H1 (cell line): ENCODE data around the gene RAB21. TPM values are rescaled to one million over a fixed set of nuclear protein-coding genes. Genes with fewer than 3 reads are reported as not detected.

Experiments
- CTCF ChIA-PET: fragments of 300-600 bp; sonication (Branson Sonifier 250); formaldehyde crosslinking; loops from one replicate; lab custom pipeline; 2021; ENCODE audit not compliant: partially characterized antibody; lab: Charles Lee
- POLR2A ChIA-PET: fragments of 300-600 bp; sonication (Branson Sonifier 250); formaldehyde crosslinking; loops from one replicate; lab custom pipeline; 2021; ENCODE audit warnings: inconsistent platforms; ENCODE audit not compliant: partially characterized antibody; lab: Charles Lee
- DNase-seq, 2 experiments: peaks; one replicate each; pipeline versions ENCODE4 v3.0.0 to v3.0.0-alpha.2; 2010 to 2022; ENCODE audit warnings: low spot score in 2 of 2, low read depth in 1 of 2, mixed read lengths in 1 of 2
- FAIRE-seq: peaks from 2 replicates; lab custom pipeline; 2011; peaks lifted over from hg19 to GRCh38; lab: Jason Lieb, UNC
- H2AFZ ChIP-seq: 2 replicates; pipeline ENCODE4 v1.8.1; 2012; ENCODE audit warnings: low read length, inconsistent platforms
- H2AK5ac ChIP-seq: 2 replicates; pipeline ENCODE4 v1.6.1; 2013; ENCODE audit warnings: low read depth, low read length
- H2BK120ac ChIP-seq: replicated peaks from 2 replicates; pipeline ENCODE3; 2013; ENCODE audit warnings: low read depth, low read length, inconsistent platforms
- H2BK12ac ChIP-seq: 2 replicates; pipeline ENCODE4 v1.6.1; 2013; ENCODE audit warnings: low read depth, low read length
- H2BK15ac ChIP-seq: 2 replicates; pipeline ENCODE4 v1.6.1; 2013; ENCODE audit warnings: low read length
- H2BK20ac ChIP-seq: 2 replicates; pipeline ENCODE4 v1.6.1; 2013; ENCODE audit warnings: low read length
- H2BK5ac ChIP-seq: 2 replicates; pipeline ENCODE4 v1.6.1; 2013; ENCODE audit warnings: low read depth, low read length
- H3K14ac ChIP-seq: 2 replicates; pipeline ENCODE4 v1.6.1; 2013; ENCODE audit warnings: inconsistent platforms; ENCODE audit not compliant: insufficient read length
- H3K18ac ChIP-seq: 2 replicates; pipeline ENCODE4 v1.6.1; 2013; ENCODE audit warnings: low read length; ENCODE audit errors: extremely low read depth
- H3K23ac ChIP-seq: 2 replicates; pipeline ENCODE4 v1.6.1; 2013; ENCODE audit warnings: inconsistent platforms; ENCODE audit not compliant: insufficient read length
- H3K23me2 ChIP-seq: 2 replicates; pipeline ENCODE4 v1.6.1; 2013; ENCODE audit warnings: low read depth, low read length
- H3K27ac ChIP-seq: 2 replicates; pipeline ENCODE4 v1.6.1; 2011; ENCODE audit warnings: low read depth, low read length, inconsistent platforms
- H3K27me3 ChIP-seq, 4 experiments: replicated peaks in 1 of 4; 1 replicate in 1 of 4; 2 replicates in 3 of 4; pipeline versions ENCODE4 v1.6.1 to v1.8.1; 2011 to 2013; ENCODE audit warnings: low read length in 3 of 4, mild to moderate bottlenecking in 3 of 4, inconsistent platforms in 2 of 4, mixed read lengths in 2 of 4, moderate library complexity in 1 of 4; ENCODE audit not compliant: control insufficient read depth in 3 of 4, insufficient read depth in 3 of 4; ENCODE audit errors: extremely low read depth in 1 of 4
- H3K36me3 ChIP-seq, 4 experiments: 2 replicates each; pipeline versions ENCODE4 v1.6.1 to v1.8.1; 2011 to 2013; ENCODE audit warnings: mild to moderate bottlenecking in 4 of 4, low read length in 3 of 4, moderate library complexity in 2 of 4, control low read depth in 1 of 4, inconsistent platforms in 1 of 4; ENCODE audit not compliant: insufficient read depth in 4 of 4, control insufficient read depth in 2 of 4
- H3K4ac ChIP-seq: replicated peaks from 2 replicates; pipeline ENCODE3; 2013; ENCODE audit warnings: low read length, low read depth, mixed read lengths, inconsistent platforms; ENCODE audit not compliant: insufficient read length
- H3K4me1 ChIP-seq, 4 experiments: replicated peaks in 1 of 4; 1 replicate in 1 of 4; 2 replicates in 3 of 4; pipeline versions ENCODE4 v1.6.1 to v1.8.1; 2011 to 2013; ENCODE audit warnings: low read length in 3 of 4, inconsistent platforms in 2 of 4, mixed read lengths in 1 of 4; ENCODE audit not compliant: insufficient read depth in 4 of 4, control insufficient read depth in 3 of 4
- H3K4me2 ChIP-seq, 2 experiments: 2 replicates each; pipeline versions ENCODE4 v1.6.1 to v1.8.1; 2011 to 2013; ENCODE audit warnings: low read depth in 2 of 2, low read length in 2 of 2, control low read depth in 1 of 2, inconsistent platforms in 1 of 2, mild to moderate bottlenecking in 1 of 2; ENCODE audit not compliant: insufficient read depth in 1 of 2
- H3K4me3 ChIP-seq, 4 experiments: fragments of 200-600, 300-600 bp in 1 of 4; sonication (generic), shearing (Covaris generic), sonication (Bioruptor Twin) in 1 of 4; 2 replicates each; pipeline versions ENCODE4 v1.5.1 to v1.8.1; 2011 to 2016; ENCODE audit warnings: low read length in 4 of 4, low read depth in 3 of 4, control low read depth in 2 of 4, inconsistent platforms in 2 of 4, mild to moderate bottlenecking in 2 of 4, mixed read lengths in 1 of 4, moderate library complexity in 1 of 4; ENCODE audit not compliant: insufficient read depth in 2 of 4; ENCODE audit errors: extremely low read depth in 1 of 4
- H3K56ac ChIP-seq: replicated peaks from 2 replicates; pipeline ENCODE3; 2013; ENCODE audit warnings: low read depth, mild to moderate bottlenecking, mixed read lengths, low read length, inconsistent platforms; ENCODE audit not compliant: insufficient read length
- H3K79me1 ChIP-seq: 2 replicates; pipeline ENCODE4 v1.6.1; 2013; ENCODE audit warnings: low read depth, low read length, control low read depth
- H3K79me2 ChIP-seq, 2 experiments: 2 replicates each; pipeline versions ENCODE4 v1.6.1 to v1.8.1; 2012 to 2013; ENCODE audit warnings: low read length in 2 of 2, mild to moderate bottlenecking in 2 of 2, inconsistent platforms in 1 of 2; ENCODE audit not compliant: insufficient read depth in 2 of 2, control insufficient read depth in 1 of 2
- H3K9ac ChIP-seq, 4 experiments: replicated peaks in 1 of 4; 1 replicate in 1 of 4; 2 replicates in 3 of 4; pipeline versions ENCODE4 v1.6.1 to v1.8.1; 2011 to 2013; ENCODE audit warnings: low read depth in 3 of 4, low read length in 3 of 4, control low read depth in 2 of 4, mild to moderate bottlenecking in 2 of 4, moderate library complexity in 2 of 4, inconsistent platforms in 1 of 4; ENCODE audit errors: extremely low read depth in 1 of 4
- H3K9me3 ChIP-seq, 2 experiments: 2 replicates each; pipeline versions ENCODE4 v1.6.1 to v1.8.1; 2012 to 2013; ENCODE audit warnings: mild to moderate bottlenecking in 2 of 2, moderate library complexity in 2 of 2, control low read depth in 1 of 2, inconsistent platforms in 1 of 2, low read depth in 1 of 2, low read length in 1 of 2, mixed read lengths in 1 of 2; ENCODE audit not compliant: insufficient read depth in 2 of 2
- H4K20me1 ChIP-seq, 2 experiments: replicated peaks in 1 of 2; 2 replicates each; pipeline versions ENCODE3 to v1.8.1; 2011 to 2013; ENCODE audit warnings: inconsistent platforms in 2 of 2, low read length in 2 of 2, mild to moderate bottlenecking in 1 of 2; ENCODE audit not compliant: insufficient read depth in 2 of 2, control insufficient read depth in 1 of 2
- H4K5ac ChIP-seq: 2 replicates; pipeline ENCODE4 v1.6.1; 2013; ENCODE audit warnings: low read length, low read depth, mixed read lengths, inconsistent platforms; ENCODE audit not compliant: insufficient read length
- H4K8ac ChIP-seq: 2 replicates; pipeline ENCODE4 v1.8.0; 2013; ENCODE audit warnings: mild to moderate bottlenecking, moderate library complexity, low read length, inconsistent platforms; ENCODE audit not compliant: insufficient read depth; ENCODE audit errors: extremely low read depth
- H4K91ac ChIP-seq: replicated peaks from 2 replicates; pipeline ENCODE3; 2013; ENCODE audit warnings: low read length, mixed read lengths, inconsistent platforms; ENCODE audit not compliant: insufficient read length
- CHD2 ChIP-seq: IDR thresholded peaks from 2 replicates; pipeline ENCODE4 v1.6.1; 2012; ENCODE audit warnings: low read length, improper control_type of control experiment
- CTCF ChIP-seq, 3 experiments: IDR thresholded peaks; 1 replicate in 2 of 3; 2 replicates in 1 of 3; pipeline versions ENCODE4 v1.5.1 to v1.6.1; 2011; ENCODE audit warnings: low read length in 3 of 3, mild to moderate bottlenecking in 3 of 3, inconsistent platforms in 2 of 3, low read depth in 1 of 3, moderate library complexity in 1 of 3; ENCODE audit not compliant: insufficient read depth in 1 of 3; ENCODE audit errors: control extremely low read depth in 1 of 3
- GTF2F1 ChIP-seq: IDR thresholded peaks from 2 replicates; pipeline ENCODE4 v1.6.1; 2012; ENCODE audit warnings: low read depth, low read length, improper control_type of control experiment, borderline replicate concordance
- HDAC2 ChIP-seq, 2 experiments: fragments of 300-600 bp in 1 of 2; sonication (generic) in 1 of 2; IDR thresholded peaks; 2 replicates each; pipeline ENCODE4 v1.6.1; 2011 to 2012; ENCODE audit warnings: low read depth in 2 of 2, low read length in 2 of 2, mild to moderate bottlenecking in 2 of 2, moderate library complexity in 2 of 2, borderline replicate concordance in 1 of 2, inconsistent platforms in 1 of 2
- JUND ChIP-seq: IDR thresholded peaks from 2 replicates; pipeline ENCODE4 v1.6.1; 2011; ENCODE audit warnings: mild to moderate bottlenecking, improper control_type of control experiment, low read length
- MAX ChIP-seq: IDR thresholded peaks from 2 replicates; pipeline ENCODE4 v1.6.1; 2012; ENCODE audit warnings: inconsistent platforms
- WGBS, 2 experiments: shearing (Covaris generic) in 1 of 2; methylation state at CpG; one replicate each; pipeline versions ENCODE4 v1.1.6 to v1.1.7; 2013 to 2015; ENCODE audit warnings: low lambda C conversion rate in 2 of 2, mixed read lengths in 2 of 2, inconsistent platforms in 1 of 2, low coverage in 1 of 2, missing lambda C conversion rate in 1 of 2; ENCODE audit not compliant: insufficient replicate concordance in 2 of 2, insufficient coverage in 1 of 2, insufficient read length in 1 of 2; ENCODE audit errors: extremely low coverage in 1 of 2, missing lambda C conversion rate in 1 of 2; 5-methylcytosine and 5-hydroxymethylcytosine counted together
- polyA plus RNA-seq, 7 experiments: library from polyadenylated mRNA; depleted of rRNA in 3 of 7; stranded (reverse) in 5 of 7; unstranded in 2 of 7; fragments of >200 nt in 5 of 7; fragments of 200-250 nt in 2 of 7; gene quantifications; 1 replicate in 5 of 7; 2 replicates in 1 of 7; 4 replicates in 1 of 7; pipeline versions ENCODE4 v1.2.1 to v1.2.3, GENCODE V29; 2011 to 2013; ENCODE audit warnings: missing spikeins in 2 of 7, mixed read lengths in 2 of 7
- total RNA-seq: library from RNA; stranded (reverse); fragmentation: NEBNext Ultra II Directional; extraction: Animal tissue kit (Norgen Biotek cat#: 25700); gene quantifications from 2 replicates; pipeline ENCODE4 v1.2.1, GENCODE V29; 2021

Gene RAB21
- total and polyA plus RNA-seq, 2 of the 8 experiments (the other 6 are each of a cell fraction or from before 2014, with no cell fraction given): 1.2 to 47.2 TPM

GRCh38 chr12:71704920-71705319, 49.7 kb upstream of the RAB21 start:
- Histone ChIP-seq H3K23ac (no peak overlapping the region), H2AK5ac (no peak overlapping the region), H2BK120ac (no peak overlapping the region), H4K91ac (no peak overlapping the region), H3K79me2 (no peaks in the 10 kb centered on the region), H3K23me2 (no peaks in the 10 kb centered on the region), H3K27me3 (no peaks in the 10 kb centered on the region), H3K14ac (no peak overlapping the region), H4K5ac (no peak overlapping the region), H2AFZ (no peak overlapping the region), H3K4me2 (no peak overlapping the region), H3K9me3 (no peaks in the 10 kb centered on the region), H3K4me3 (no peak overlapping the region), H3K4ac (no peak overlapping the region), H3K4me1 (no peaks in the 10 kb centered on the region), H3K79me1 (no peaks in the 10 kb centered on the region), H3K9ac (no peak overlapping the region), H3K56ac (no peak overlapping the region), H2BK20ac (no peak overlapping the region), H4K20me1 (no peaks in the 10 kb centered on the region), H2BK15ac (no peak overlapping the region), H4K8ac (no peak overlapping the region), H3K18ac (no peak overlapping the region), H3K27ac (no peak overlapping the region), H2BK5ac (no peak overlapping the region), H3K36me3 (peaks cover 0 to 2% (median 0%) of the 10 kb centered on the region in 4 experiments; a peak in 2 of 8 replicates), H2BK12ac (no peak overlapping the region)
- no peak for FAIRE-seq
- no peak for DNase-seq
- POLR2A ChIA-PET: no interaction called here
- TF ChIP-seq JUND: no peak
- no peak for TF ChIP-seq MAX
- TF ChIP-seq CTCF (IDR thresholded peaks at IDR 0.05; ENCODE audit: control extremely low read depth in 1 of 3, insufficient read depth in 1 of 3, low read depth in 1 of 3, low read length in 3 of 3): no peak
- TF ChIP-seq CHD2: no peak
- no peak for TF ChIP-seq HDAC2 (IDR thresholded peaks at IDR 0.05; ENCODE audit: borderline replicate concordance in 1 of 2, low read depth in 2 of 2, low read length in 2 of 2)
- TF ChIP-seq GTF2F1: no peak
- CTCF ChIA-PET: interaction anchor here (0.6 to 1.8 kb wide), 4 partner anchors 27 to 415 kb away, joined by 3 to 5 read pairs (median 4); no protein-coding TSS in a partner anchor
- 98% methylated on average over 2 of the region's 2 CpGs; no CpG with 5 or more reads in 1 of the 2 experiments for WGBS, 2 experiments
